HFFc6 (cell line): ENCODE results near the gene QARS1. TPM values are rescaled to one million over a fixed set of nuclear protein-coding genes. Genes with fewer than 3 reads are reported as not detected.

Experiments used
- DNase-seq: peaks from one replicate; pipeline ENCODE4 v3.0.0-alpha.2; 2018
- H3K27ac Mint-ChIP-seq: 2 replicates; pipeline ENCODE4 v1.8.0; 2020; ENCODE audit warnings: mild to moderate bottlenecking, mixed read lengths
- H3K27me3 Mint-ChIP-seq: 2 replicates; pipeline ENCODE4 v1.8.0; 2021; ENCODE audit warnings: mild to moderate bottlenecking, moderate library complexity, mixed read lengths; ENCODE audit not compliant: insufficient read depth
- H3K36me3 Mint-ChIP-seq: 2 replicates; pipeline ENCODE4 v1.8.0; 2021; ENCODE audit warnings: low read depth, mixed read lengths
- H3K4me1 Mint-ChIP-seq: 2 replicates; pipeline ENCODE4 v1.8.0; 2020; ENCODE audit warnings: low read depth, mixed read lengths
- H3K4me3 Mint-ChIP-seq: 2 replicates; pipeline ENCODE4 v1.8.0; 2020; ENCODE audit warnings: mild to moderate bottlenecking, moderate library complexity, mixed read lengths
- H3K9me3 Mint-ChIP-seq: 2 replicates; pipeline ENCODE4 v1.8.0; 2020; ENCODE audit warnings: mild to moderate bottlenecking, mixed read lengths
- total RNA-seq, 6 experiments: library from RNA; stranded (reverse); fragmentation: NEBNext Ultra II Directional; extraction: Animal tissue kit (Norgen Biotek cat#: 25700); gene quantifications; 2 replicates in 1 of 6; 3 replicates in 5 of 6; pipeline ENCODE4 v1.2.3, GENCODE V29; 2021
- TF ChIP-seq, protein P1 (sequence below): fragments of 200-600 bp; sonication (generic); IDR thresholded peaks from 2 replicates; pipeline ENCODE4 v1.5.0; 2021; ENCODE audit warnings: antibody characterized with exemption, mild to moderate bottlenecking

The QARS1 gene
- total RNA-seq, 6 experiments from 2014 or later: 183 to 263 (median 237) TPM

DNA sequence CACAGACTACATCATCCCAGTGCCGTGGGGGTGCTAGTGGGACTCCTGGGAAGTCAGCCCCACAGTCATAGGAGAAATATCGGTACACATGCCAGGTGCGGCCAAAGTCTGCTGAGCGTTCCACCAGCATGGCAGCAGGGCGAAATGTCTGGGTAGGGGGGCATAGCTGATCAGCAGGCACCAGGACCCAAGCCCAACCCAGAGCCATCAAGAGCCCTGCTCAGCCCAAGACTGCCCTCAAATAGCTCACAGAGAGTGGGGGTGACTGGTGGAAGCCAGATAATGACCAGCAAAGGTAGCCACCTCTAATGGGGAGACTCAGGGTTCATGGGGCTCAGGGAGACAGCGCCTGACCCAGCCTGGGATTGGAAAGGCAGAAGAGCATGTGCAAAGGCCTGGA, 27.0 kb upstream of the QARS1 start:
- Mint-ChIP-seq H3K27me3 (peaks cover 4% of the 10 kb centered on the region; the same call in 1 of the 2 replicates), H3K9me3 (no peaks in the 10 kb centered on the region), H3K4me1 (peaks cover 26% of the 10 kb centered on the region), H3K36me3 (peaks cover 24% of the 10 kb centered on the region), H3K4me3 (peak overlapping the region; percentile 90), H3K27ac (peak overlapping the region; percentile 96)
- TF ChIP-seq, protein P1, sequence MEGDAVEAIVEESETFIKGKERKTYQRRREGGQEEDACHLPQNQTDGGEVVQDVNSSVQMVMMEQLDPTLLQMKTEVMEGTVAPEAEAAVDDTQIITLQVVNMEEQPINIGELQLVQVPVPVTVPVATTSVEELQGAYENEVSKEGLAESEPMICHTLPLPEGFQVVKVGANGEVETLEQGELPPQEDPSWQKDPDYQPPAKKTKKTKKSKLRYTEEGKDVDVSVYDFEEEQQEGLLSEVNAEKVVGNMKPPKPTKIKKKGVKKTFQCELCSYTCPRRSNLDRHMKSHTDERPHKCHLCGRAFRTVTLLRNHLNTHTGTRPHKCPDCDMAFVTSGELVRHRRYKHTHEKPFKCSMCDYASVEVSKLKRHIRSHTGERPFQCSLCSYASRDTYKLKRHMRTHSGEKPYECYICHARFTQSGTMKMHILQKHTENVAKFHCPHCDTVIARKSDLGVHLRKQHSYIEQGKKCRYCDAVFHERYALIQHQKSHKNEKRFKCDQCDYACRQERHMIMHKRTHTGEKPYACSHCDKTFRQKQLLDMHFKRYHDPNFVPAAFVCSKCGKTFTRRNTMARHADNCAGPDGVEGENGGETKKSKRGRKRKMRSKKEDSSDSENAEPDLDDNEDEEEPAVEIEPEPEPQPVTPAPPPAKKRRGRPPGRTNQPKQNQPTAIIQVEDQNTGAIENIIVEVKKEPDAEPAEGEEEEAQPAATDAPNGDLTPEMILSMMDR: no peak
- no peak for DNase-seq

DNA sequence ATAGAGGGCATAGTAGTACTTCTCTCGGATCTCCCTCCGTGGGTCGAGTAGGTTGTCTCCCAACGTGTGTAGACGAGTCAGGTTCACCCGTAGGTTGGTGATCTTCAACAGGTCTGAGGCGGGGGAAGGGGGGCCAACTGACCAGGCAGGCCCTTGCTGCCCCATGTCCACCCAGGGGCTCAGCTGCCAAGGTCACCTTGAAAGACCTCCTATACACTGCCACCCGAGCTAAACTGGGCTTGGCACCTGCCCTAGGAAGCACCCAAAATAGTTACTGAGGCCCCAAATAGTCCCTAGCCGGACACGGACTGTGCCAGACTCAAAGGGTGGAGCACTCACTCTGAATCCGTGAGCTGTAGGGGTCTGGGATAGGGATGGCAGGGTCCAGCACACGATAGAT, 26.5 kb upstream of the QARS1 start:
- DNase-seq: no peak
- Mint-ChIP-seq H3K36me3 (peaks cover 24% of the 10 kb centered on the region), H3K27me3 (peaks cover 4% of the 10 kb centered on the region; the same call in 1 of the 2 replicates), H3K9me3 (no peaks in the 10 kb centered on the region), H3K4me1 (peaks cover 26% of the 10 kb centered on the region), H3K4me3 (peak overlapping the region; percentile 90; the same call in 1 of the 2 replicates), H3K27ac (no peak overlapping the region)
- TF ChIP-seq, protein P1: no peak

DNA sequence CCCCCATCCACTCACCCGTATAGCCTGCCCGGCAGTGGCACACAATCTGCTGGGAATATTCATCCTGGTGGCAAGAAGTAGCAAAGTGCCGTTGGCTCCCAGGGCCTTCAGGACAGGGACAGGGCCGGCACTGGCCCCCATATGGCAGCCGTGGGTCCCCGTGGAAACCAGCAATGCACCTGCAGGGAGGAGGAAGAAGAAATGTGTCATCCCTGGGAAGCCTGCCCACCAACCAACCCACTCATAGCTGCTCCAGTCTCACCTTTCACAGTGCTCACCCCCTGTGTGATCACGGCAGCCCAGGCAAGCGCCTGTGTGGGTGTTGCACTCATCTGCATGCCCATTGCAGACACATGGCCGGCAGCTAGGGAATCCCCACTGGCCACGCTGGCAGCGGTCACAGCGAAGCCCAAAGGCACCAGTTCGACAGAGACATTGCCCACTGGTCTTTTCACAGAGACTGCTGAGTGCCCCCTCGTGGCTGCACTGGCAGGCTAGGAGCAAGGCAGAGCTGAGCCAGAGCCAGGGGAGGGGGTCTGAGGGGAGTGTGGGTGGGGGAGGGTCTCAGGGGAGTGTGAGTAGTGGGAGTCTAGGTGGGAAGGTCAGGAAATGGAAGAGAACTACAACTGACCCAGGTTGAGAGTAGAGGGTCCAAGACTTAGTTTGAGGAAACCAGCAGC, 20.6 kb upstream of the QARS1 start:
- peaks cover 7% of the 10 kb centered on the region for H3K36me3 Mint-ChIP-seq
- peaks cover 8% of the 10 kb centered on the region for H3K27me3 Mint-ChIP-seq
- H3K4me3 Mint-ChIP-seq: no peak overlapping the region
- no peak for DNase-seq
- no peak overlapping the region; the same call in 1 of the 2 replicates for H3K27ac Mint-ChIP-seq
- H3K4me1 Mint-ChIP-seq: no peaks in the 10 kb centered on the region
- no peaks in the 10 kb centered on the region for H3K9me3 Mint-ChIP-seq
- TF ChIP-seq, protein P1: no peak

DNA sequence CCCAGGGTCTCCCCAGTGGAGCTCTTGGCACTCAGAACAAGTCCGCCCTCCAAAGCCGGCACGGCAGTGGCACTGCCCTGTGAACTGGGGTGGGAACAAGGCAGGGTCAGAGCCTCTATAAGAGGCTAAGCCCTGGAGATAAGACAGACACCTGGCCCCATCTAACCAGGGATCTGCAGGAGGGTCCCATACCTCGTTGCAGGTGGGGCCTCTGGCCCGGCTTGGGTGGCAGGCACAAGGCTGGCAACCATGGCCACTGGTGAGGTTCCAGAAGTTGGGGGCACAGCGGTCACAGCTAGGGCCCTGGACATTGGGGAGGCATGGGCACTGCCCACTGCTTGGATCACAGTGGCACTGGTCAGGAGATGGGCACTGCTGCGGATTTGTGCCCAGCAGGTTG, 19.6 kb upstream of the QARS1 start:
- TF ChIP-seq, protein P1: no peak
- no peak overlapping the region for H3K27ac Mint-ChIP-seq
- peaks cover 10% of the 10 kb centered on the region for H3K36me3 Mint-ChIP-seq
- no peak for DNase-seq
- H3K9me3 Mint-ChIP-seq: no peaks in the 10 kb centered on the region
- H3K4me1 Mint-ChIP-seq: peaks cover 8% of the 10 kb centered on the region
- H3K27me3 Mint-ChIP-seq: peaks cover 6% of the 10 kb centered on the region
- no peak overlapping the region for H3K4me3 Mint-ChIP-seq

DNA sequence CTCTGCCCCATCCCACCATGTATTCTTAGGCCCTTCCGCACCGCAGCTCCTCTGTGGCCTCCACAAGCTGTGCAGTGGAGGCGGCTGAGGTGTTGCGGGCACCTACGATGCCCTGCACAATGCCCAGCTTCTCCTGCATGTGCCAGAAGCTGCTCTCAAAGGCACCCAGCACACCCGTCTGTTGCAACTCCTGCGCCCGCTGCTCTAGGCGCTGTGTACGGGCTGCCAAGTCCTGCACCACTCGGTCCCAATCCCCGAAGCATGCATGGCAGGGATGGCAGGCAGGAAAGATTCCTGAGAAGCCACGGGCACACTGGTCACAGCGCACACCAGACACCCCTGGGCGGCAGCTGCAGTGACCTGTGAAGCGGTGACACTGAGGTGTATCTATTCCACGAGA, 19.1 kb upstream of the QARS1 start:
- DNase-seq: no peak
- Mint-ChIP-seq H3K27ac (no peak overlapping the region), H3K36me3 (peaks cover 11% of the 10 kb centered on the region), H3K4me1 (peaks cover 13% of the 10 kb centered on the region), H3K27me3 (peaks cover 6% of the 10 kb centered on the region), H3K4me3 (no peak overlapping the region), H3K9me3 (no peaks in the 10 kb centered on the region)
- TF ChIP-seq, protein P1: no peak
